NCI-H524 (cell line): Measurements from ENCODE around the gene ZNF385A.

ENCODE experiments used
- DNase-seq, 2 experiments: peaks; one replicate each; lab custom pipeline; 2025; lab: John Stamatoyannopoulos, UW

ZNF385A gene

GRCh38 chr12:54415221-54415929 is 30.8 kb upstream of the ZNF385A start:
- peak in 1 of 2 experiments; percentile 14 for DNase-seq

- DNase-seq = no peak
Observed at GRCh38 chr12:54413284-54414190, 29.0 kb upstream of the ZNF385A start.

GRCh38 chr12:54412786-54413185 is 28.3 kb upstream of the ZNF385A start:
- DNase-seq = no peak

GRCh38 chr12:54412348-54412747 is 27.8 kb upstream of the ZNF385A start:
- DNase-seq = no peak

- no peak for DNase-seq
Observed at GRCh38 chr12:54411391-54412241, 27.1 kb upstream of the ZNF385A start.

GRCh38 chr12:54409267-54409666 is 24.7 kb upstream of the ZNF385A start:
- DNase-seq = no peak

GRCh38 chr12:54407183-54407905 is 22.8 kb upstream of the ZNF385A start:
- DNase-seq = no peak

GRCh38 chr12:54405573-54405972 is 21.0 kb upstream of the ZNF385A start:
- DNase-seq = no peak

- DNase-seq = no peak
Observed at GRCh38 chr12:54405106-54405505, 20.6 kb upstream of the ZNF385A start.

- DNase-seq = peak in 1 of 2 experiments; percentile 54
Observed at GRCh38 chr12:54404061-54405004, 19.8 kb upstream of the ZNF385A start.

GRCh38 chr12:54401119-54401518 is 16.6 kb upstream of the ZNF385A start:
- DNase-seq = no peak

- DNase-seq = peak; percentile 35 to 76
Observed at GRCh38 chr12:54398995-54399793, 14.7 kb upstream of the ZNF385A start.

- DNase-seq = no peak
Observed at GRCh38 chr12:54398218-54398617, 13.7 kb upstream of the ZNF385A start.

- DNase-seq = no peak
Observed at GRCh38 chr12:54397157-54397556, 12.6 kb upstream of the ZNF385A start.

- no peak for DNase-seq
Observed at GRCh38 chr12:54395545-54395944, 11.0 kb upstream of the ZNF385A start.

- no peak for DNase-seq
Observed at GRCh38 chr12:54394986-54395385, 10.5 kb upstream of the ZNF385A start.

GRCh38 chr12:54394281-54394719 is 9.8 kb upstream of the ZNF385A start:
- peak; percentile 72 to 86 for DNase-seq

GRCh38 chr12:54393743-54394142 is 9.2 kb upstream of the ZNF385A start:
- no peak for DNase-seq

GRCh38 chr12:54393207-54393609 is 8.7 kb upstream of the ZNF385A start:
- peak; percentile 86 to 94 for DNase-seq
